OCI-LY1 (cell line): Measurements from ENCODE around the gene PPP1R1C.

ENCODE experiments used
- CTCF ChIP-seq: fragments of 200-600 bp; sonication (generic), shearing (Covaris generic); IDR thresholded peaks from 2 replicates; pipeline ENCODE4 v1.5.1; 2017; ENCODE audit warnings: mild to moderate bottlenecking, antibody characterized with exemption, low read length, moderate library complexity, mixed read lengths
- EZH2 ChIP-seq: fragments of 200-600 bp; sonication (generic), shearing (Covaris generic); IDR thresholded peaks from 2 replicates; pipeline ENCODE4 v1.8.0; 2017; ENCODE audit warnings: borderline replicate concordance, mixed run types, mild to moderate bottlenecking, antibody characterized with exemption, low read length, moderate library complexity, mixed read lengths

GRCh38 chr2:182070736-182071135, 85.1 kb downstream of the PPP1R1C start:
- TF ChIP-seq CTCF (no peak), EZH2 (no peak)
